H1 (cell line): ENCODE measurements around the gene RUVBL2. TPM values are rescaled to one million over a fixed set of nuclear protein-coding genes. Genes with fewer than 3 reads are reported as not detected.

Experiments used
- CTCF ChIA-PET: fragments of 300-600 bp; sonication (Branson Sonifier 250); formaldehyde crosslinking; loops from one replicate; lab custom pipeline; 2021; ENCODE audit not compliant: partially characterized antibody; lab: Charles Lee
- POLR2A ChIA-PET: fragments of 300-600 bp; sonication (Branson Sonifier 250); formaldehyde crosslinking; loops from one replicate; lab custom pipeline; 2021; ENCODE audit warnings: inconsistent platforms; ENCODE audit not compliant: partially characterized antibody; lab: Charles Lee
- DNase-seq, 2 experiments: peaks; one replicate each; pipeline versions ENCODE4 v3.0.0 to v3.0.0-alpha.2; 2010 to 2022; ENCODE audit warnings: low spot score in 2 of 2, low read depth in 1 of 2, mixed read lengths in 1 of 2
- FAIRE-seq: peaks from 2 replicates; lab custom pipeline; 2011; peaks lifted over from hg19 to GRCh38; lab: Jason Lieb, UNC
- H2AFZ ChIP-seq: 2 replicates; pipeline ENCODE4 v1.8.1; 2012; ENCODE audit warnings: low read length, inconsistent platforms
- H2AK5ac ChIP-seq: 2 replicates; pipeline ENCODE4 v1.6.1; 2013; ENCODE audit warnings: low read depth, low read length
- H2BK120ac ChIP-seq: replicated peaks from 2 replicates; pipeline ENCODE3; 2013; ENCODE audit warnings: low read depth, low read length, inconsistent platforms
- H2BK12ac ChIP-seq: 2 replicates; pipeline ENCODE4 v1.6.1; 2013; ENCODE audit warnings: low read depth, low read length
- H2BK15ac ChIP-seq: 2 replicates; pipeline ENCODE4 v1.6.1; 2013; ENCODE audit warnings: low read length
- H2BK20ac ChIP-seq: 2 replicates; pipeline ENCODE4 v1.6.1; 2013; ENCODE audit warnings: low read length
- H2BK5ac ChIP-seq: 2 replicates; pipeline ENCODE4 v1.6.1; 2013; ENCODE audit warnings: low read depth, low read length
- H3K14ac ChIP-seq: 2 replicates; pipeline ENCODE4 v1.6.1; 2013; ENCODE audit warnings: inconsistent platforms; ENCODE audit not compliant: insufficient read length
- H3K18ac ChIP-seq: 2 replicates; pipeline ENCODE4 v1.6.1; 2013; ENCODE audit warnings: low read length; ENCODE audit errors: extremely low read depth
- H3K23ac ChIP-seq: 2 replicates; pipeline ENCODE4 v1.6.1; 2013; ENCODE audit warnings: inconsistent platforms; ENCODE audit not compliant: insufficient read length
- H3K23me2 ChIP-seq: 2 replicates; pipeline ENCODE4 v1.6.1; 2013; ENCODE audit warnings: low read depth, low read length
- H3K27ac ChIP-seq: 2 replicates; pipeline ENCODE4 v1.6.1; 2011; ENCODE audit warnings: low read depth, low read length, inconsistent platforms
- H3K27me3 ChIP-seq, 4 experiments: replicated peaks in 1 of 4; 1 replicate in 1 of 4; 2 replicates in 3 of 4; pipeline versions ENCODE4 v1.6.1 to v1.8.1; 2011 to 2013; ENCODE audit warnings: low read length in 3 of 4, mild to moderate bottlenecking in 3 of 4, inconsistent platforms in 2 of 4, mixed read lengths in 2 of 4, moderate library complexity in 1 of 4; ENCODE audit not compliant: control insufficient read depth in 3 of 4, insufficient read depth in 3 of 4; ENCODE audit errors: extremely low read depth in 1 of 4
- H3K36me3 ChIP-seq, 4 experiments: 2 replicates each; pipeline versions ENCODE4 v1.6.1 to v1.8.1; 2011 to 2013; ENCODE audit warnings: mild to moderate bottlenecking in 4 of 4, low read length in 3 of 4, moderate library complexity in 2 of 4, control low read depth in 1 of 4, inconsistent platforms in 1 of 4; ENCODE audit not compliant: insufficient read depth in 4 of 4, control insufficient read depth in 2 of 4
- H3K4ac ChIP-seq: replicated peaks from 2 replicates; pipeline ENCODE3; 2013; ENCODE audit warnings: low read length, low read depth, mixed read lengths, inconsistent platforms; ENCODE audit not compliant: insufficient read length
- H3K4me1 ChIP-seq, 4 experiments: replicated peaks in 1 of 4; 1 replicate in 1 of 4; 2 replicates in 3 of 4; pipeline versions ENCODE4 v1.6.1 to v1.8.1; 2011 to 2013; ENCODE audit warnings: low read length in 3 of 4, inconsistent platforms in 2 of 4, mixed read lengths in 1 of 4; ENCODE audit not compliant: insufficient read depth in 4 of 4, control insufficient read depth in 3 of 4
- H3K4me2 ChIP-seq, 2 experiments: 2 replicates each; pipeline versions ENCODE4 v1.6.1 to v1.8.1; 2011 to 2013; ENCODE audit warnings: low read depth in 2 of 2, low read length in 2 of 2, control low read depth in 1 of 2, inconsistent platforms in 1 of 2, mild to moderate bottlenecking in 1 of 2; ENCODE audit not compliant: insufficient read depth in 1 of 2
- H3K4me3 ChIP-seq, 4 experiments: fragments of 200-600, 300-600 bp in 1 of 4; sonication (generic), shearing (Covaris generic), sonication (Bioruptor Twin) in 1 of 4; 2 replicates each; pipeline versions ENCODE4 v1.5.1 to v1.8.1; 2011 to 2016; ENCODE audit warnings: low read length in 4 of 4, low read depth in 3 of 4, control low read depth in 2 of 4, inconsistent platforms in 2 of 4, mild to moderate bottlenecking in 2 of 4, mixed read lengths in 1 of 4, moderate library complexity in 1 of 4; ENCODE audit not compliant: insufficient read depth in 2 of 4; ENCODE audit errors: extremely low read depth in 1 of 4
- H3K56ac ChIP-seq: replicated peaks from 2 replicates; pipeline ENCODE3; 2013; ENCODE audit warnings: low read depth, mild to moderate bottlenecking, mixed read lengths, low read length, inconsistent platforms; ENCODE audit not compliant: insufficient read length
- H3K79me1 ChIP-seq: 2 replicates; pipeline ENCODE4 v1.6.1; 2013; ENCODE audit warnings: low read depth, low read length, control low read depth
- H3K79me2 ChIP-seq, 2 experiments: 2 replicates each; pipeline versions ENCODE4 v1.6.1 to v1.8.1; 2012 to 2013; ENCODE audit warnings: low read length in 2 of 2, mild to moderate bottlenecking in 2 of 2, inconsistent platforms in 1 of 2; ENCODE audit not compliant: insufficient read depth in 2 of 2, control insufficient read depth in 1 of 2
- H3K9ac ChIP-seq, 4 experiments: replicated peaks in 1 of 4; 1 replicate in 1 of 4; 2 replicates in 3 of 4; pipeline versions ENCODE4 v1.6.1 to v1.8.1; 2011 to 2013; ENCODE audit warnings: low read depth in 3 of 4, low read length in 3 of 4, control low read depth in 2 of 4, mild to moderate bottlenecking in 2 of 4, moderate library complexity in 2 of 4, inconsistent platforms in 1 of 4; ENCODE audit errors: extremely low read depth in 1 of 4
- H3K9me3 ChIP-seq, 2 experiments: 2 replicates each; pipeline versions ENCODE4 v1.6.1 to v1.8.1; 2012 to 2013; ENCODE audit warnings: mild to moderate bottlenecking in 2 of 2, moderate library complexity in 2 of 2, control low read depth in 1 of 2, inconsistent platforms in 1 of 2, low read depth in 1 of 2, low read length in 1 of 2, mixed read lengths in 1 of 2; ENCODE audit not compliant: insufficient read depth in 2 of 2
- H4K20me1 ChIP-seq, 2 experiments: replicated peaks in 1 of 2; 2 replicates each; pipeline versions ENCODE3 to v1.8.1; 2011 to 2013; ENCODE audit warnings: inconsistent platforms in 2 of 2, low read length in 2 of 2, mild to moderate bottlenecking in 1 of 2; ENCODE audit not compliant: insufficient read depth in 2 of 2, control insufficient read depth in 1 of 2
- H4K5ac ChIP-seq: 2 replicates; pipeline ENCODE4 v1.6.1; 2013; ENCODE audit warnings: low read length, low read depth, mixed read lengths, inconsistent platforms; ENCODE audit not compliant: insufficient read length
- H4K8ac ChIP-seq: 2 replicates; pipeline ENCODE4 v1.8.0; 2013; ENCODE audit warnings: mild to moderate bottlenecking, moderate library complexity, low read length, inconsistent platforms; ENCODE audit not compliant: insufficient read depth; ENCODE audit errors: extremely low read depth
- H4K91ac ChIP-seq: replicated peaks from 2 replicates; pipeline ENCODE3; 2013; ENCODE audit warnings: low read length, mixed read lengths, inconsistent platforms; ENCODE audit not compliant: insufficient read length
- HDAC6 ChIP-seq: IDR thresholded peaks from one replicate; pipeline ENCODE4 v1.7.1; 2012; ENCODE audit warnings: low read depth, mild to moderate bottlenecking, inconsistent platforms, low read length, moderate library complexity
- WGBS, 2 experiments: shearing (Covaris generic) in 1 of 2; methylation state at CpG; one replicate each; pipeline versions ENCODE4 v1.1.6 to v1.1.7; 2013 to 2015; ENCODE audit warnings: low lambda C conversion rate in 2 of 2, mixed read lengths in 2 of 2, inconsistent platforms in 1 of 2, low coverage in 1 of 2, missing lambda C conversion rate in 1 of 2; ENCODE audit not compliant: insufficient replicate concordance in 2 of 2, insufficient coverage in 1 of 2, insufficient read length in 1 of 2; ENCODE audit errors: extremely low coverage in 1 of 2, missing lambda C conversion rate in 1 of 2; 5-methylcytosine and 5-hydroxymethylcytosine counted together
- polyA plus RNA-seq, 7 experiments: library from polyadenylated mRNA; depleted of rRNA in 3 of 7; stranded (reverse) in 5 of 7; unstranded in 2 of 7; fragments of >200 nt in 5 of 7; fragments of 200-250 nt in 2 of 7; gene quantifications; 1 replicate in 5 of 7; 2 replicates in 1 of 7; 4 replicates in 1 of 7; pipeline versions ENCODE4 v1.2.1 to v1.2.3, GENCODE V29; 2011 to 2013; ENCODE audit warnings: missing spikeins in 2 of 7, mixed read lengths in 2 of 7
- total RNA-seq: library from RNA; stranded (reverse); fragmentation: NEBNext Ultra II Directional; extraction: Animal tissue kit (Norgen Biotek cat#: 25700); gene quantifications from 2 replicates; pipeline ENCODE4 v1.2.1, GENCODE V29; 2021

The RUVBL2 gene
- total and polyA plus RNA-seq, 2 of the 8 experiments (the other 6 are each of a cell fraction or from before 2014, with no cell fraction given) = 152 to 247 TPM

GRCh38 chr19:49061445-49061844, 67.8 kb downstream of the RUVBL2 start:
- no peak overlapping the region; the same call in 1 of the 2 replicates for H4K8ac ChIP-seq
- H3K4ac ChIP-seq = no peak overlapping the region
- H2BK120ac ChIP-seq = no peak overlapping the region
- no peak overlapping the region for H3K4me3 ChIP-seq
- H2BK5ac ChIP-seq = no peak overlapping the region
- H2AK5ac ChIP-seq = no peak overlapping the region
- H3K14ac ChIP-seq = no peak overlapping the region
- POLR2A ChIA-PET = interaction anchor here (1.2 to 1.5 kb wide), 2 partner anchors 42 to 97 kb away, joined by 3 read pairs; no protein-coding TSS in a partner anchor
- CTCF ChIA-PET = interaction anchor here (1.1 to 3.5 kb wide), 4 partner anchors 8 to 63 kb away, joined by 3 to 25 read pairs (median 6); no protein-coding TSS in a partner anchor
- H3K79me1 ChIP-seq = no peaks in the 10 kb centered on the region
- FAIRE-seq (no peak), DNase-seq (no peak)
- H4K20me1 ChIP-seq = peaks cover 0 to 2% of the 10 kb centered on the region in 2 experiments
- H3K36me3 ChIP-seq = no peaks in the 10 kb centered on the region
- H2BK20ac ChIP-seq = no peak overlapping the region
- no peak for TF ChIP-seq HDAC6
- H3K23me2 ChIP-seq = peaks cover 12% of the 10 kb centered on the region
- no peak overlapping the region for H3K18ac ChIP-seq
- H2AFZ ChIP-seq = no peak overlapping the region
- H3K56ac ChIP-seq = no peak overlapping the region
- no peak overlapping the region for H2BK15ac ChIP-seq
- H4K91ac ChIP-seq = no peak overlapping the region
- H3K4me2 ChIP-seq = no peak overlapping the region
- no peaks in the 10 kb centered on the region for H3K9me3 ChIP-seq
- H3K23ac ChIP-seq = no peak overlapping the region
- no peak overlapping the region for H3K27ac ChIP-seq
- no peak overlapping the region for H4K5ac ChIP-seq
- H3K27me3 ChIP-seq = peaks cover 10 to 44% (median 40%) of the 10 kb centered on the region in 4 experiments
- 83% methylated on average over 18 of the region's 25 CpGs; no CpG with 5 or more reads in 1 of the 2 experiments for WGBS, 2 experiments
- H3K9ac ChIP-seq = no peak overlapping the region
- H3K4me1 ChIP-seq = peaks cover 0 to 32% (median 26%) of the 10 kb centered on the region in 4 experiments; a peak in 6 of 7 replicates
- H2BK12ac ChIP-seq = no peak overlapping the region
- H3K79me2 ChIP-seq = no peaks in the 10 kb centered on the region
